Activated naive CD4-positive, alpha-beta T cell treated with anti-CD3 and anti-CD28 coated beads for 36 hours (primary cell): Measurements from ENCODE around the gene MYH13. TPM values are rescaled to one million over a fixed set of nuclear protein-coding genes. Genes with fewer than 3 reads are reported as not detected.

Experiments used
- CTCF ChIA-PET: fragments of 350-600 bp; sonication (Branson Sonifier 250); formaldehyde crosslinking; loops from one replicate; lab custom pipeline; 2021; ENCODE audit warnings: antibody characterized with exemption; lab: Charles Lee
- DNase-seq: peaks from one replicate; pipeline ENCODE4 v3.0.0-alpha.2; 2020
- H3K27ac Mint-ChIP-seq: one replicate; pipeline ENCODE4 v1.8.0; 2021; ENCODE audit warnings: mild to moderate bottlenecking, mixed read lengths
- H3K27me3 Mint-ChIP-seq: one replicate; pipeline ENCODE4 v1.8.0; 2021; ENCODE audit warnings: low read depth, mixed read lengths
- H3K36me3 Mint-ChIP-seq: one replicate; pipeline ENCODE4 v1.8.0; 2021; ENCODE audit warnings: low read depth, mixed read lengths
- H3K4me1 Mint-ChIP-seq: one replicate; pipeline ENCODE4 v1.8.0; 2021; ENCODE audit warnings: low read depth, mixed read lengths
- H3K4me3 Mint-ChIP-seq: one replicate; pipeline ENCODE4 v1.8.0; 2021; ENCODE audit warnings: mild to moderate bottlenecking, moderate library complexity, mixed read lengths
- H3K9me3 Mint-ChIP-seq: one replicate; pipeline ENCODE4 v1.8.0; 2021; ENCODE audit warnings: mixed read lengths
- intact Hi-C: fragments of 100-400 bp; cut with micrococcal nuclease; formaldehyde crosslinking; loops from one replicate; pipeline ENCODE4 v1.15.1; 2023
- total RNA-seq, 2 experiments: library from RNA; stranded (reverse); gene quantifications; one replicate each; pipeline ENCODE4 v1.2.3, GENCODE V29; 2021

The MYH13 gene
- total RNA-seq: not detected

- DNase-seq: no peak
- no peaks in the 10 kb centered on the region for H3K4me1 Mint-ChIP-seq
- no peaks in the 10 kb centered on the region for H3K9me3 Mint-ChIP-seq
- no peaks in the 10 kb centered on the region for H3K36me3 Mint-ChIP-seq
- CTCF ChIA-PET: no interaction called here
- intact Hi-C loops: no loop called here
- H3K27me3 Mint-ChIP-seq: peaks cover 3% of the 10 kb centered on the region
- no peak within 1 kb of the TSS for H3K4me3 Mint-ChIP-seq
- no peak within 1 kb of the TSS for H3K27ac Mint-ChIP-seq
Measured at GRCh38 chr17:10372906-10373305, at the start of gene MYH13. Gene MYH13, minus strand, starts transcription at chr17:10373006. Its CDS starts 8,476 bp downstream, at chr17:10364530.

GRCh38 chr17:10421900-10422542 lies 49.2 kb upstream of the MYH13 start, which contains the start of gene MYH8:
Gene MYH8, minus strand, starts transcription at chr17:10421950. Its CDS starts 1,723 bp downstream, at chr17:10420227.
- H3K9me3 Mint-ChIP-seq: no peaks in the 10 kb centered on the region
- CTCF ChIA-PET: no interaction called here
- H3K4me1 Mint-ChIP-seq: no peaks in the 10 kb centered on the region
- intact Hi-C loops: no loop called here
- DNase-seq: no peak
- H3K27me3 Mint-ChIP-seq: peaks cover 1% of the 10 kb centered on the region
- no peaks in the 10 kb centered on the region for H3K36me3 Mint-ChIP-seq
- no peak within 1 kb of the TSS for H3K27ac Mint-ChIP-seq
- no peak within 1 kb of the TSS for H3K4me3 Mint-ChIP-seq

- Mint-ChIP-seq H3K27ac (no peak overlapping the region), H3K9me3 (no peaks in the 10 kb centered on the region), H3K36me3 (no peaks in the 10 kb centered on the region), H3K27me3 (peaks cover 1% of the 10 kb centered on the region), H3K4me3 (no peak overlapping the region), H3K4me1 (no peaks in the 10 kb centered on the region)
- CTCF ChIA-PET: no interaction called here
- no peak for DNase-seq
- intact Hi-C loops: no loop called here
Measured at GRCh38 chr17:10421211-10421610, 48.4 kb upstream of the MYH13 start.

- no peaks in the 10 kb centered on the region for H3K4me1 Mint-ChIP-seq
- no peaks in the 10 kb centered on the region for H3K9me3 Mint-ChIP-seq
- H3K36me3 Mint-ChIP-seq: no peaks in the 10 kb centered on the region
- CTCF ChIA-PET: no interaction called here
- no peak for DNase-seq
- H3K4me3 Mint-ChIP-seq: no peak overlapping the region
- peaks cover 4% of the 10 kb centered on the region for H3K27me3 Mint-ChIP-seq
- no peak overlapping the region for H3K27ac Mint-ChIP-seq
- intact Hi-C loops: no loop called here
Measured at GRCh38 chr17:10420811-10421210, 48.0 kb upstream of the MYH13 start.

- Mint-ChIP-seq H3K4me3 (no peak overlapping the region), H3K9me3 (no peaks in the 10 kb centered on the region), H3K36me3 (no peaks in the 10 kb centered on the region), H3K27ac (no peak overlapping the region), H3K4me1 (no peaks in the 10 kb centered on the region), H3K27me3 (peaks cover 7% of the 10 kb centered on the region)
- intact Hi-C loops: no loop called here
- no peak for DNase-seq
- CTCF ChIA-PET: interaction anchor here (0.5 kb wide), 1 partner anchor 11 kb away, joined by 3 read pairs; no protein-coding TSS in a partner anchor
Measured at GRCh38 chr17:10417431-10417830, 44.6 kb upstream of the MYH13 start.

- peaks cover 9% of the 10 kb centered on the region for H3K27me3 Mint-ChIP-seq
- H3K4me1 Mint-ChIP-seq: no peaks in the 10 kb centered on the region
- no peak for DNase-seq
- no peak overlapping the region for H3K4me3 Mint-ChIP-seq
- H3K27ac Mint-ChIP-seq: no peak overlapping the region
- intact Hi-C loops: no loop called here
- no peaks in the 10 kb centered on the region for H3K9me3 Mint-ChIP-seq
- H3K36me3 Mint-ChIP-seq: no peaks in the 10 kb centered on the region
- CTCF ChIA-PET: no interaction called here
Measured at GRCh38 chr17:10415161-10415560, 42.4 kb upstream of the MYH13 start.

GRCh38 chr17:10403589-10403988 lies 30.8 kb upstream of the MYH13 start:
- H3K36me3 Mint-ChIP-seq: no peaks in the 10 kb centered on the region
- no peak overlapping the region for H3K27ac Mint-ChIP-seq
- H3K9me3 Mint-ChIP-seq: no peaks in the 10 kb centered on the region
- intact Hi-C loops: no loop called here
- peaks cover 7% of the 10 kb centered on the region for H3K27me3 Mint-ChIP-seq
- H3K4me1 Mint-ChIP-seq: no peaks in the 10 kb centered on the region
- H3K4me3 Mint-ChIP-seq: no peak overlapping the region
- CTCF ChIA-PET: interaction anchor here (0.6 kb wide), 1 partner anchor 241 kb away, joined by 4 read pairs; no protein-coding TSS in a partner anchor
- no peak for DNase-seq

- intact Hi-C loops: no loop called here
Measured at GRCh38 chr17:10398352-10398751, 25.5 kb upstream of the MYH13 start.

GRCh38 chr17:10396524-10397163 lies 23.8 kb upstream of the MYH13 start:
- no peaks in the 10 kb centered on the region for H3K9me3 Mint-ChIP-seq
- H3K27ac Mint-ChIP-seq: no peak overlapping the region
- CTCF ChIA-PET: interaction anchor here (0.9 kb wide), 1 partner anchor 233 kb away, joined by 3 read pairs; no protein-coding TSS in a partner anchor
- no peak overlapping the region for H3K4me3 Mint-ChIP-seq
- H3K4me1 Mint-ChIP-seq: no peaks in the 10 kb centered on the region
- intact Hi-C loops: no loop called here
- H3K27me3 Mint-ChIP-seq: peaks cover 19% of the 10 kb centered on the region
- H3K36me3 Mint-ChIP-seq: no peaks in the 10 kb centered on the region
- DNase-seq: no peak

More at GRCh38 chr17:10398352-10398751, 25.5 kb upstream of the MYH13 start:
- no peak overlapping the region for H3K27ac Mint-ChIP-seq
- H3K9me3 Mint-ChIP-seq: no peaks in the 10 kb centered on the region
- no peaks in the 10 kb centered on the region for H3K36me3 Mint-ChIP-seq
- no peak for DNase-seq
- peaks cover 21% of the 10 kb centered on the region for H3K27me3 Mint-ChIP-seq
- H3K4me1 Mint-ChIP-seq: no peaks in the 10 kb centered on the region
- CTCF ChIA-PET: no interaction called here
- H3K4me3 Mint-ChIP-seq: no peak overlapping the region

GRCh38 chr17:10394201-10394887 lies 21.5 kb upstream of the MYH13 start:
- CTCF ChIA-PET: no interaction called here
- intact Hi-C loops: no loop called here
- H3K4me1 Mint-ChIP-seq: no peaks in the 10 kb centered on the region
- no peak overlapping the region for H3K27ac Mint-ChIP-seq
- H3K4me3 Mint-ChIP-seq: no peak overlapping the region
- H3K9me3 Mint-ChIP-seq: no peaks in the 10 kb centered on the region
- no peak for DNase-seq
- no peaks in the 10 kb centered on the region for H3K36me3 Mint-ChIP-seq
- peaks cover 16% of the 10 kb centered on the region for H3K27me3 Mint-ChIP-seq

GRCh38 chr17:10392880-10393279 lies 20.1 kb upstream of the MYH13 start:
- DNase-seq: no peak
- peaks cover 4% of the 10 kb centered on the region for H3K9me3 Mint-ChIP-seq
- H3K4me3 Mint-ChIP-seq: no peak overlapping the region
- CTCF ChIA-PET: no interaction called here
- intact Hi-C loops: no loop called here
- H3K27me3 Mint-ChIP-seq: peaks cover 16% of the 10 kb centered on the region
- H3K36me3 Mint-ChIP-seq: no peaks in the 10 kb centered on the region
- H3K27ac Mint-ChIP-seq: no peak overlapping the region
- H3K4me1 Mint-ChIP-seq: no peaks in the 10 kb centered on the region

GRCh38 chr17:10385871-10386270 lies 13.1 kb upstream of the MYH13 start:
- no peaks in the 10 kb centered on the region for H3K36me3 Mint-ChIP-seq
- intact Hi-C loops: no loop called here
- no peaks in the 10 kb centered on the region for H3K4me1 Mint-ChIP-seq
- CTCF ChIA-PET: no interaction called here
- DNase-seq: no peak
- H3K27me3 Mint-ChIP-seq: peaks cover under 1% of the 10 kb centered on the region
- H3K4me3 Mint-ChIP-seq: no peak overlapping the region
- peaks cover 6% of the 10 kb centered on the region for H3K9me3 Mint-ChIP-seq
- no peak overlapping the region for H3K27ac Mint-ChIP-seq
